ENCODE measurements around the gene FAM131A.

GRCh38 chr3:184336547-184337398 is 627 bp upstream of the FAM131A start:
- TF ChIP-seq CTCF (IDR thresholded peaks at IDR 0.05) = no peak
- peak in 1 of 4 donors; percentile 12 for TF ChIP-seq POLR2A (IDR thresholded peaks at IDR 0.05)

Data from upper lobe of left lung (tissue), 4 donors.